Breast epithelium (tissue), 4 donors: ENCODE results near the gene TPM4. TPM values are rescaled to one million over a fixed set of nuclear protein-coding genes. Genes with fewer than 3 reads are reported as not detected.

Source experiments
- DNase-seq, 2 donors: peaks; one replicate each; pipeline ENCODE4 v3.0.0-alpha.2; 2019; ENCODE audit warnings: low spot score in 2 of 2
- H3K27ac ChIP-seq, 2 donors: fragments of 200-600 bp; sonication (generic) in 1 of 2; one replicate each; pipeline ENCODE4 v1.5.1; 2016 to 2019; ENCODE audit warnings: mild to moderate bottlenecking in 1 of 2
- H3K27me3 ChIP-seq, 2 donors: fragments of 200-600 bp; sonication (generic) in 1 of 2; one replicate each; pipeline versions ENCODE4 v1.5.1 to v1.6.0; 2017 to 2019; ENCODE audit warnings: control low read depth in 1 of 2, mild to moderate bottlenecking in 1 of 2
- H3K36me3 ChIP-seq: fragments of 200-600 bp; one replicate; pipeline ENCODE4 v1.5.1; 2019
- H3K4me1 ChIP-seq, 2 donors: fragments of 200-600 bp; sonication (generic); one replicate each; pipeline ENCODE4 v1.5.1; 2016 to 2019; ENCODE audit warnings: control low read depth in 1 of 2
- H3K4me3 ChIP-seq, 3 donors: fragments of 200-600 bp; sonication (generic); 1 replicate in 2 of 3; 2 replicates in 1 of 3; pipeline ENCODE4 v1.5.1; 2016 to 2019; ENCODE audit warnings: mild to moderate bottlenecking in 3 of 3, moderate library complexity in 2 of 3
- H3K9me3 ChIP-seq, 2 donors: fragments of 200-600 bp; sonication (generic) in 1 of 2; one replicate each; pipeline ENCODE4 v1.5.1; 2016 to 2019; ENCODE audit warnings: control low read depth in 1 of 2
- CTCF ChIP-seq, 3 donors: fragments of 450-650 bp; IDR thresholded peaks; one replicate each; pipeline ENCODE4 v1.5.1; 2016 to 2017; ENCODE audit warnings: antibody characterized with exemption in 3 of 3, mild to moderate bottlenecking in 3 of 3, moderate library complexity in 3 of 3
- POLR2A ChIP-seq: fragments of 450-650 bp; IDR thresholded peaks from one replicate; pipeline ENCODE4 v1.6.1; 2016; ENCODE audit warnings: antibody characterized with exemption, mild to moderate bottlenecking, moderate library complexity
- POLR2AphosphoS5 ChIP-seq, 3 donors: sonication (generic); formaldehyde crosslinking; IDR thresholded peaks; one replicate each; pipeline ENCODE4 v1.6.1; 2017; ENCODE audit warnings: antibody characterized with exemption in 3 of 3
- intact Hi-C: fragments of 100-400 bp; cut with DNase I; formaldehyde crosslinking; loops from one replicate; pipeline ENCODE4 v1.15.1; 2023; ENCODE audit warnings: low total_unique reads
- total RNA-seq, 3 donors: library from RNA; depleted of rRNA; stranded (reverse); fragments of >200 nt; gene quantifications; one replicate each; pipeline ENCODE4 v1.1.0, GENCODE V29; 2016

Gene TPM4
- total RNA-seq, 3 donors from 2014 or later = 257 to 652 (median 430) TPM

DNA sequence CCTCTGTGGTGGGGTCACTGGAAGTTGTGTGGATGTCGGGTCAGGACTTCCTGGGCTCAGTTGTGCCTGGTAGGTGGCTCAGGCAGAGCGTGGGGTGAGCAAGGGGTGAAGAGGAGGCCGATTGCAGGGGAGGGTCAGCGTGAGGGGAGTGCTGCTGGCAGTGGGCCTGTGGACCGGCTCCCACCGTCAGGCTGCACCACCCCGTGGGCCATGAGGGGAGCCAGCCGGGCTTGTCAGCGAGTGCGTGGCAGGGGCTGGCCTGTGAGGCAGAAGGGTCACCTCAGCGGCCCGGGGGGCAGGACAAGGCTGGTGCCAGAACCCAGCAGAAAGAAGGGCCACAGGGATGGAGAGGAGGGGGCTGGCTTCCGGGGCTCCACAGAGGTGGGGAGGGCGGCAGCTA lies 48.7 kb downstream of the TPM4 start:
- TF ChIP-seq CTCF (IDR thresholded peaks at IDR 0.05) = no peak
- TF ChIP-seq POLR2A = no peak
- TF ChIP-seq POLR2AphosphoS5 (IDR thresholded peaks at IDR 0.05) = no peak
- H3K36me3 ChIP-seq = peaks cover 13% of the 10 kb centered on the region
- no peaks in the 10 kb centered on the region for H3K4me1 ChIP-seq
- intact Hi-C loops = no loop called here
- no peaks in the 10 kb centered on the region for H3K27me3 ChIP-seq
- no peak overlapping the region for H3K4me3 ChIP-seq
- DNase-seq = no peak
- H3K9me3 ChIP-seq = no peaks in the 10 kb centered on the region
- no peak overlapping the region for H3K27ac ChIP-seq

- H3K27me3 ChIP-seq = no peaks in the 10 kb centered on the region
- H3K4me1 ChIP-seq = no peaks in the 10 kb centered on the region
- H3K27ac ChIP-seq = no peak overlapping the region
- intact Hi-C loops = no loop called here
- H3K9me3 ChIP-seq = no peaks in the 10 kb centered on the region
- TF ChIP-seq CTCF (IDR thresholded peaks at IDR 0.05) (no peak), POLR2A (no peak), POLR2AphosphoS5 (IDR thresholded peaks at IDR 0.05) (no peak)
- H3K36me3 ChIP-seq = peaks cover 13% of the 10 kb centered on the region
- no peak for DNase-seq
- no peak overlapping the region for H3K4me3 ChIP-seq
Observed at GRCh38 chr19:16125737-16126495, 49.6 kb downstream of the TPM4 start.

- H3K4me3 ChIP-seq = no peak overlapping the region
- peaks cover 13% of the 10 kb centered on the region for H3K36me3 ChIP-seq
- DNase-seq = no peak
- no peaks in the 10 kb centered on the region for H3K27me3 ChIP-seq
- no peaks in the 10 kb centered on the region for H3K9me3 ChIP-seq
- H3K27ac ChIP-seq = no peak overlapping the region
- TF ChIP-seq POLR2AphosphoS5 (IDR thresholded peaks at IDR 0.05) (no peak), CTCF (IDR thresholded peaks at IDR 0.05) (no peak), POLR2A (no peak)
- no peaks in the 10 kb centered on the region for H3K4me1 ChIP-seq
- intact Hi-C loops = no loop called here
Observed at GRCh38 chr19:16127080-16127479, 50.8 kb downstream of the TPM4 start.

DNA sequence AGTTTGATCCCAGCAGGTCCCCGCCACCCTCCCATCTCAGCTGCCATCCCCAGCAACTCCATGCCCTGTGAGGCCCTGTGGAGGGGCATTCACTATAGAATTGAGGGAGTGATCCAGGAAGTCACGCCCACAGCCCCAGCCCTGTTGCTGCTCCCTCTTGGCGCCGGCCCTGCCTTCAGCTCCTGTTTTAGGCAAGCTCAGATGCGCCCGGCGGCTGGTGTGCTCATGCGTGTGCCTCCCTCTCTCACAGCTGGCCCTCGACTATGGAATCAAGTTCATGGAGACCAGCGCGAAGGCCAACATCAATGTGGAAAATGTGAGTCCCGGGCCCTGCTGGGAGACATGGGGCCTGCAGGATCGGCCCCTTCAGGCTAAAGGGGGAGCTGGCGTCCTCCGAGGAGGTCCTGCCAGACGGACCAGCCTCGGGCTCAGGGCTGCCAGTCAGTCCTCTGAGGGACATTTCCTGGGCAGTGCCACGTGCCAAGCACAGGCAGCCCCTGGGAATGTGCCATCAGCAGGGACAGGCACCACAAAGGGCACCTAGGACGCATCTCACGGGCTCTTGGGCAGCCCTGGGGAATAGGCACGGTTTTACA lies 51.6 kb downstream of the TPM4 start:
- no peak overlapping the region for H3K4me3 ChIP-seq
- no peaks in the 10 kb centered on the region for H3K9me3 ChIP-seq
- intact Hi-C loops = no loop called here
- no peaks in the 10 kb centered on the region for H3K27me3 ChIP-seq
- no peaks in the 10 kb centered on the region for H3K4me1 ChIP-seq
- no peak for DNase-seq
- no peak overlapping the region for H3K27ac ChIP-seq
- TF ChIP-seq POLR2AphosphoS5 (IDR thresholded peaks at IDR 0.05) = no peak
- no peak for TF ChIP-seq POLR2A
- no peak for TF ChIP-seq CTCF (IDR thresholded peaks at IDR 0.05)
- peaks cover 19% of the 10 kb centered on the region for H3K36me3 ChIP-seq

GRCh38 chr19:16131648-16132047 lies 55.4 kb downstream of the TPM4 start:
- H3K4me1 ChIP-seq = no peaks in the 10 kb centered on the region

More at GRCh38 chr19:16131648-16132047, 55.4 kb downstream of the TPM4 start:
- TF ChIP-seq POLR2AphosphoS5 (IDR thresholded peaks at IDR 0.05) = no peak
- no peak for TF ChIP-seq CTCF (IDR thresholded peaks at IDR 0.05)
- H3K27me3 ChIP-seq = no peaks in the 10 kb centered on the region
- no peak overlapping the region for H3K27ac ChIP-seq
- no peak for DNase-seq
- no peaks in the 10 kb centered on the region for H3K9me3 ChIP-seq
- intact Hi-C loops = no loop called here
- H3K36me3 ChIP-seq = peaks cover 20% of the 10 kb centered on the region
- H3K4me3 ChIP-seq = no peak overlapping the region
